ENCODE data around the gene PAX2.

- TF ChIP-seq EZH2phosphoT487 (IDR thresholded peaks at IDR 0.05; ENCODE audit: insufficient read depth, low read depth) (no peak), EZH2 (IDR thresholded peaks at IDR 0.05; ENCODE audit: insufficient read depth, poor library complexity, severe bottlenecking) (no peak)
Measured at GRCh38 chr10:100713049-100713858, 32.1 kb upstream of the PAX2 start.
